BLaER1 treated with 17β-estradiol and CSF1 and Interleukin-3, amounts not matched to agents 10 nM and 100 nM (cell line): ENCODE measurements around the gene NOD1.

ENCODE experiments used
- H3K27ac ChIP-seq, 11 experiments: shearing (Covaris generic); formaldehyde crosslinking; 2 replicates each; pipeline ENCODE4 v1.8.1; 2022
- H3K27me3 ChIP-seq, 11 experiments: shearing (Covaris generic); formaldehyde crosslinking; 2 replicates each; pipeline ENCODE4 v1.8.1; 2022
- H3K36me3 ChIP-seq, 11 experiments: shearing (Covaris generic); formaldehyde crosslinking; 2 replicates each; pipeline ENCODE4 v1.8.1; 2022
- H3K4me1 ChIP-seq, 10 experiments: shearing (Covaris generic); formaldehyde crosslinking; 2 replicates each; pipeline ENCODE4 v1.8.1; 2022
- H3K4me2 ChIP-seq, 11 experiments: shearing (Covaris generic); formaldehyde crosslinking; 2 replicates each; pipeline ENCODE4 v1.8.1; 2022
- H3K4me3 ChIP-seq, 10 experiments: shearing (Covaris generic); formaldehyde crosslinking; 2 replicates each; pipeline ENCODE4 v1.8.1; 2022
- H3K9ac ChIP-seq, 11 experiments: shearing (Covaris generic); formaldehyde crosslinking; 2 replicates each; pipeline ENCODE4 v1.8.1; 2022
- H3K9me3 ChIP-seq, 11 experiments: shearing (Covaris generic); formaldehyde crosslinking; replicated peaks in 1 of 11; 2 replicates each; pipeline ENCODE4 v1.8.1; 2022
- H4K20me1 ChIP-seq, 11 experiments: shearing (Covaris generic); formaldehyde crosslinking; 2 replicates each; pipeline ENCODE4 v1.8.1; 2022
- Cebpa-rat ChIP-seq, 11 experiments: shearing (Covaris generic); IDR thresholded peaks; 2 replicates each; pipeline ENCODE4 v1.8.1; 2022

The NOD1 gene

GRCh38 chr7:30462179-30462578, 16.4 kb downstream of the NOD1 start:
- peak overlapping the region; percentile 73 to 97 (median 91) for H3K4me2 ChIP-seq
- no peak overlapping the region for H3K9ac ChIP-seq
- H4K20me1 ChIP-seq: peaks cover 0 to 56% (median 28%) of the 10 kb centered on the region in 11 experiments; a peak in 17 of 22 replicates
- H3K4me3 ChIP-seq: no peak overlapping the region
- H3K36me3 ChIP-seq: peaks cover 0 to 7% (median under 1%) of the 10 kb centered on the region in 11 experiments; a peak in 6 of 22 replicates
- TF ChIP-seq Cebpa-rat (IDR thresholded peaks at IDR 0.05): no peak
- H3K27ac ChIP-seq: no peak overlapping the region; a peak in 1 of 22 replicates
- no peaks in the 10 kb centered on the region for H3K9me3 ChIP-seq
- H3K27me3 ChIP-seq: peaks cover 0 to 8% (median 5%) of the 10 kb centered on the region in 11 experiments; a peak in 2 of 22 replicates
- H3K4me1 ChIP-seq: peaks cover 77 to 95% (median 80%) of the 10 kb centered on the region in 10 experiments

- peaks cover 0 to 8% (median 5%) of the 10 kb centered on the region in 11 experiments; a peak in 2 of 22 replicates for H3K27me3 ChIP-seq
- H3K4me2 ChIP-seq: peak overlapping the region; percentile 50 to 97 (median 91)
- no peaks in the 10 kb centered on the region for H3K9me3 ChIP-seq
- peaks cover 0 to 50% (median 27%) of the 10 kb centered on the region in 11 experiments; a peak in 17 of 22 replicates for H4K20me1 ChIP-seq
- H3K27ac ChIP-seq: peak overlapping the region in 1 of 11 experiments; percentile 17; a peak in 1 of 22 replicates
- H3K36me3 ChIP-seq: peaks cover 7 to 27% (median 17%) of the 10 kb centered on the region in 11 experiments; a peak in 18 of 22 replicates
- 0 out of 22 replicates have a peak overlapping the region, but pooled peaks of 2 of the 11 experiments have one; percentile 0 to 30 for H3K9ac ChIP-seq
- TF ChIP-seq Cebpa-rat (IDR thresholded peaks at IDR 0.05): no peak
- peak overlapping the region in 2 of 10 experiments; percentile 1 to 22; a peak in 3 of 20 replicates for H3K4me3 ChIP-seq
- H3K4me1 ChIP-seq: peaks cover 60 to 94% (median 75%) of the 10 kb centered on the region in 10 experiments
These were observed 18.3 kb downstream of the NOD1 start for GRCh38 chr7:30460246-30460633.

GRCh38 chr7:30459591-30460245, 18.9 kb downstream of the NOD1 start:
- Histone ChIP-seq H3K4me3 (no peak overlapping the region), H3K27me3 (peaks cover 0 to 8% (median 5%) of the 10 kb centered on the region in 11 experiments; a peak in 2 of 22 replicates), H3K9me3 (no peaks in the 10 kb centered on the region), H4K20me1 (peaks cover 0 to 46% (median 22%) of the 10 kb centered on the region in 11 experiments; a peak in 17 of 22 replicates), H3K36me3 (peaks cover 7 to 32% (median 20%) of the 10 kb centered on the region in 11 experiments; a peak in 18 of 22 replicates), H3K27ac (0 out of 22 replicates have a peak overlapping the region, but pooled peaks of 1 of the 11 experiments have one; percentile 17), H3K4me2 (peak overlapping the region; percentile 50 to 97 (median 91)), H3K9ac (no peak overlapping the region), H3K4me1 (peaks cover 54 to 94% (median 75%) of the 10 kb centered on the region in 10 experiments)
- no peak for TF ChIP-seq Cebpa-rat (IDR thresholded peaks at IDR 0.05)

GRCh38 chr7:30458311-30458710, 20.3 kb downstream of the NOD1 start:
- H3K27me3 ChIP-seq: peaks cover 0 to 8% (median 5%) of the 10 kb centered on the region in 11 experiments; a peak in 2 of 22 replicates
- peak overlapping the region in 4 of 11 experiments; percentile 5 to 17 (median 10); a peak in 5 of 22 replicates for H3K4me2 ChIP-seq
- H3K4me1 ChIP-seq: peaks cover 48 to 94% (median 75%) of the 10 kb centered on the region in 10 experiments
- no peak overlapping the region for H3K27ac ChIP-seq
- peaks cover 0 to 32% (median 11%) of the 10 kb centered on the region in 11 experiments; a peak in 8 of 22 replicates for H4K20me1 ChIP-seq
- no peak overlapping the region for H3K9ac ChIP-seq
- TF ChIP-seq Cebpa-rat (IDR thresholded peaks at IDR 0.05): no peak
- H3K9me3 ChIP-seq: no peaks in the 10 kb centered on the region
- H3K4me3 ChIP-seq: no peak overlapping the region
- H3K36me3 ChIP-seq: peaks cover 7 to 41% (median 20%) of the 10 kb centered on the region in 11 experiments; a peak in 18 of 22 replicates

GRCh38 chr7:30453921-30454320, 24.7 kb downstream of the NOD1 start:
- Histone ChIP-seq H3K27ac (peak overlapping the region in 6 of 11 experiments; percentile 39 to 73 (median 54); a peak in 12 of 22 replicates), H4K20me1 (no peaks in the 10 kb centered on the region), H3K36me3 (peaks cover 17 to 73% (median 44%) of the 10 kb centered on the region in 11 experiments; a peak in 21 of 22 replicates), H3K9ac (peak overlapping the region in 6 of 11 experiments; percentile 17 to 58 (median 32); a peak in 7 of 22 replicates), H3K9me3 (no peaks in the 10 kb centered on the region), H3K4me3 (no peak overlapping the region), H3K27me3 (no peaks in the 10 kb centered on the region), H3K4me1 (peaks cover 7 to 63% (median 51%) of the 10 kb centered on the region in 10 experiments), H3K4me2 (peak overlapping the region; percentile 11 to 87 (median 72))
- no peak for TF ChIP-seq Cebpa-rat (IDR thresholded peaks at IDR 0.05)

- H3K36me3 ChIP-seq: peaks cover 18 to 82% (median 48%) of the 10 kb centered on the region in 11 experiments
- H3K4me1 ChIP-seq: peaks cover 7 to 59% (median 48%) of the 10 kb centered on the region in 10 experiments
- no peak for TF ChIP-seq Cebpa-rat (IDR thresholded peaks at IDR 0.05)
- no peaks in the 10 kb centered on the region for H3K27me3 ChIP-seq
- no peaks in the 10 kb centered on the region for H3K9me3 ChIP-seq
- peak overlapping the region in 7 of 11 experiments; percentile 4 to 73 (median 54); a peak in 12 of 22 replicates for H3K27ac ChIP-seq
- peak overlapping the region in 4 of 11 experiments; percentile 17 to 58 (median 40); a peak in 7 of 22 replicates for H3K9ac ChIP-seq
- no peaks in the 10 kb centered on the region for H4K20me1 ChIP-seq
- peak overlapping the region in 9 of 11 experiments; percentile 54 to 87 (median 81); a peak in 18 of 22 replicates for H3K4me2 ChIP-seq
- no peak overlapping the region for H3K4me3 ChIP-seq
These were observed 25.6 kb downstream of the NOD1 start for GRCh38 chr7:30453016-30453415.

GRCh38 chr7:30452280-30452930, 26.2 kb downstream of the NOD1 start:
- Histone ChIP-seq H3K27me3 (no peaks in the 10 kb centered on the region), H3K9me3 (no peaks in the 10 kb centered on the region), H3K36me3 (peaks cover 20 to 87% (median 52%) of the 10 kb centered on the region in 11 experiments), H3K4me1 (peaks cover 7 to 57% (median 47%) of the 10 kb centered on the region in 10 experiments), H3K27ac (peak overlapping the region in 6 of 11 experiments; percentile 39 to 73 (median 54); a peak in 8 of 22 replicates), H3K9ac (peak overlapping the region in 1 of 11 experiments; percentile 35; a peak in 1 of 22 replicates), H3K4me3 (no peak overlapping the region), H3K4me2 (peak overlapping the region in 7 of 11 experiments; percentile 71 to 87 (median 81); a peak in 10 of 22 replicates), H4K20me1 (no peaks in the 10 kb centered on the region)
- TF ChIP-seq Cebpa-rat (IDR thresholded peaks at IDR 0.05): no peak

- TF ChIP-seq Cebpa-rat (IDR thresholded peaks at IDR 0.05): no peak
- Histone ChIP-seq H3K27me3 (no peaks in the 10 kb centered on the region), H3K4me2 (no peak overlapping the region), H3K4me3 (no peak overlapping the region), H3K27ac (peak overlapping the region in 4 of 11 experiments; percentile 5 to 73 (median 39); a peak in 2 of 22 replicates), H3K36me3 (peaks cover 17 to 88% (median 54%) of the 10 kb centered on the region in 11 experiments), H4K20me1 (no peaks in the 10 kb centered on the region), H3K4me1 (peaks cover 7 to 54% (median 43%) of the 10 kb centered on the region in 10 experiments), H3K9ac (no peak overlapping the region), H3K9me3 (no peaks in the 10 kb centered on the region)
These were observed 26.9 kb downstream of the NOD1 start for GRCh38 chr7:30451539-30452279.
